Measurements from ENCODE around the gene KCNIP1.

The KCNIP1 gene

DNA sequence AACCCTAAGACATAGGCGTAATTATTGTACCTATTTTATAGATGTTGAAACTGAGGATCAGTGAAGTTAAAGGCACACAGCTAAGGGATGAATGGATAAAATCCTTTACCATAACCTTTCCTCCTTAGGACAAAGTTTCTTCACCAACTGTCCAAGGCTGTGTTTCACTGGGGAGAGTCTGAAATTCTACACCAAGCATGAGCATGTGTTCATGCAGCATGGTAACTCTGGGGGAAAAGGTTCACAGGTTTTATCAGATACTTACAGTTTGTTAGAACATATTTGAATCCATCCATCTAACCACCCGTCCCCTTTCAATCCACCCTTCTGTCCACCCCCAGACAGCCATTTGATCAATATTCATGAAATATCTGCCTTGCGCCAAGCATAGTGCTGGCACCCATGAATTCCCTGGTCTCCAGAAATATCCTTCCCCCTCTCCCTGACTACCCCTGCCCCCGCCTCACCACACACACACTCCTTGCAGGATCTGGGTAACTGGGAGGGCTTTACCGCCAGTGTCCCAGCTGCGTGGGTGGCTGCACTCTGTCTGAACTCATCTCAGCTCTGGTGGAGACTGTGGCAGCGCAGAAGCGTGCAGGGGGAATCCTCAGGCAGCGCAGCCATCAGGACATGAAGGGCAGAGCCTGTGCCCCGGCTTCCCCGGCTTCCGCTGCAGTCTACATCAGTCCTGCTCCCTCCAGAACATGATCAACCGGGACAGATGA is 6.3 kb upstream of the KCNIP1 start:
- Histone ChIP-seq H3K4me3 (ENCODE audit: low read length) (no peak overlapping the region), H3K36me3 (ENCODE audit: control insufficient read depth, insufficient read depth, low read length) (no peaks in the 10 kb centered on the region), H3K4me1 (ENCODE audit: control insufficient read depth, insufficient read depth, low read length) (no peaks in the 10 kb centered on the region), H3K9ac (ENCODE audit: low read length) (no peak overlapping the region), H3K9me3 (ENCODE audit: control insufficient read depth, low read length) (no peaks in the 10 kb centered on the region), H3K27me3 (ENCODE audit: control insufficient read depth, insufficient read depth, low read length) (no peaks in the 10 kb centered on the region)

DNA sequence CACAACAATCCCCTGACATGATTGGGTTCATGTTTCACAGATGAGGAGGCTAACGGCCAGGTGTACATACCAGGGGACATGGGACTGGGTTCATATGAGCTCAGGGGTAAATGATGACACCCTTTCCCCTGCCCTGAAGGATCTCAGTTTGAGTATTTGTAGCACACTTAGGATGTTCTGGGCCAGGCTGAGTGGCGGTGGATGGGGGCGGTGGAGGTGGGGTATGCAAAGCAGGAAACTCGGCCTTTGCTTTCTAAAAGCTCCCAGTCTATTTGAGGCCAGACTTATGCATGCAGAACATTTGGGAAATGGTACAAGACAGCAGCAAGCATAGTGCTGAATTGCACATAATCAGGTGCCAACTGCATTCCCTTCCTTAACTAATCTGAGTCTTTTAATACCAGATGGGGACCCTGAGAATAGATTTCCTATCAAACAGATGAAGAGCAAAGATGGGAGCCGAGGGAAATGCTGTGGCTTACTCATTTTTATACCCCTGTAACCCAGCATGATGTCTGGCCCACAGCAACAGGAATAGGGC is 4.9 kb upstream of the KCNIP1 start:
- Histone ChIP-seq H3K9ac (ENCODE audit: low read length) (no peak overlapping the region), H3K4me3 (ENCODE audit: low read length) (no peak overlapping the region), H3K9me3 (ENCODE audit: control insufficient read depth, low read length) (no peaks in the 10 kb centered on the region), H3K27me3 (ENCODE audit: control insufficient read depth, insufficient read depth, low read length) (peaks cover 3% of the 10 kb centered on the region), H3K36me3 (ENCODE audit: control insufficient read depth, insufficient read depth, low read length) (no peaks in the 10 kb centered on the region), H3K4me1 (ENCODE audit: control insufficient read depth, insufficient read depth, low read length) (no peaks in the 10 kb centered on the region)

DNA sequence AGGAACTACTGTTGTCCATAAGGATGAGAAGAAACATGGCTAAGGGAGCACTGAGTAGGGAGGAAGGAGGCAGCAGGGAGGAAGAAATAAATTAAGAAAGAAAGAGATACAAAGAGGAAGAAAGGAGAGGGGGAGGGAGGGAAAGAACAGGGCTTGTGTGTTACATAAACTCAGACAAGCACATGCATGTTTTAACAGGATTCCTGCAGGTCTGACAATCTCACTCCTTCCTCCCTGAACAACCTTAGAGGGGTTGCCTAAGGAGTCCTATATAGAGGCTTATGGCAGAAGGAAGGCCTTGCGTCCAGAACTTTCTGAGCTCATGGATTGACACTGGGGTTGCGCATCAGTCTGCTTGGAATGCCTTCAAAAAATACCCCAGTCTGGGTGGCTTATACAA is 4.2 kb upstream of the KCNIP1 start:
- no peaks in the 10 kb centered on the region for H3K9me3 ChIP-seq (ENCODE audit: control insufficient read depth, low read length)
- peaks cover 10% of the 10 kb centered on the region for H3K27me3 ChIP-seq (ENCODE audit: control insufficient read depth, insufficient read depth, low read length)
- H3K9ac ChIP-seq (ENCODE audit: low read length) = no peak overlapping the region
- no peak overlapping the region for H3K4me3 ChIP-seq (ENCODE audit: low read length)
- no peaks in the 10 kb centered on the region for H3K36me3 ChIP-seq (ENCODE audit: control insufficient read depth, insufficient read depth, low read length)
- H3K4me1 ChIP-seq (ENCODE audit: control insufficient read depth, insufficient read depth, low read length) = no peaks in the 10 kb centered on the region

DNA sequence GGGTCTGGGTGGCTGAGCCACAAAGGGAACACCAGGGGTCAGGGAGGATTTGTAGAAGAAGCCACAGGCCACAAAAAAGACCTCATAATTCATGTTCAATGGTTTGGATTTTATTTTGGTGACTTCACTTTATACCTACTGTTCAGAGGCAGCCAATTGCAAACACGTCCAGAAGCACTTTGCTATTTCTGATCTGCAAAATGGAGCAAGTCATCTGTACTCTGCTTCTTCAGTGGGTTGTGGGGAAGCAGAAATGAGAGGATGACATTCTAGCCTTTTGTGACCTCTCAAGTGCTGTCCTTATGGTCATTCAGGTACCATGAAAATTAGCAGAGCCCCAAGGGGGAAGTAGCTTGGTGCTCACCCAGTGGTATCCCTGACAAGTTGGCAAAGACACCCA is 2.5 kb upstream of the KCNIP1 start:
- Histone ChIP-seq H3K9ac (ENCODE audit: low read length) (no peak overlapping the region), H3K36me3 (ENCODE audit: control insufficient read depth, insufficient read depth, low read length) (no peaks in the 10 kb centered on the region), H3K9me3 (ENCODE audit: control insufficient read depth, low read length) (no peaks in the 10 kb centered on the region), H3K4me1 (ENCODE audit: control insufficient read depth, insufficient read depth, low read length) (no peaks in the 10 kb centered on the region), H3K27me3 (ENCODE audit: control insufficient read depth, insufficient read depth, low read length) (peaks cover 20% of the 10 kb centered on the region), H3K4me3 (ENCODE audit: low read length) (no peak overlapping the region)

DNA sequence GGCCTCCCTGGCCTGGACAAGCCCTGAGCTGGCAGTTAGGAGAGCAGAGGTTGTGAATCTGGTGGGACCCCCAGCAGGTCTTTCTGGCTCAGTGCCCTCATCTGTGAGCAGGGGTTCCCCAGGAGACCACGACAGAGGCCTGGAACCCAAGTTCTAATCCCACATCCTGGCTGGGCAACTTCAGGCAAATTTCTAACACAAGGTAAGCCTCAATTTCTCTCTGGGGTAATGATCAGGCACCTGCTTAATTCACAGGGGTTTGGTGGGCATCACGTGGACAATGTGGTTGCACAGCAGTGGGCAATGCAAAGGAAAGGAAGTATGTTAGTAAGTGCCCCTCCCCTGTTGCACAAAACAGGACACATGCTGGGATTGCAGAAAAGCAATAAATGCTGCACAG is 1.9 kb upstream of the KCNIP1 start:
- Histone ChIP-seq H3K36me3 (ENCODE audit: control insufficient read depth, insufficient read depth, low read length) (no peaks in the 10 kb centered on the region), H3K27me3 (ENCODE audit: control insufficient read depth, insufficient read depth, low read length) (peaks cover 20% of the 10 kb centered on the region), H3K9me3 (ENCODE audit: control insufficient read depth, low read length) (no peaks in the 10 kb centered on the region), H3K4me3 (ENCODE audit: low read length) (no peak overlapping the region), H3K9ac (ENCODE audit: low read length) (no peak overlapping the region), H3K4me1 (ENCODE audit: control insufficient read depth, insufficient read depth, low read length) (no peaks in the 10 kb centered on the region)

DNA sequence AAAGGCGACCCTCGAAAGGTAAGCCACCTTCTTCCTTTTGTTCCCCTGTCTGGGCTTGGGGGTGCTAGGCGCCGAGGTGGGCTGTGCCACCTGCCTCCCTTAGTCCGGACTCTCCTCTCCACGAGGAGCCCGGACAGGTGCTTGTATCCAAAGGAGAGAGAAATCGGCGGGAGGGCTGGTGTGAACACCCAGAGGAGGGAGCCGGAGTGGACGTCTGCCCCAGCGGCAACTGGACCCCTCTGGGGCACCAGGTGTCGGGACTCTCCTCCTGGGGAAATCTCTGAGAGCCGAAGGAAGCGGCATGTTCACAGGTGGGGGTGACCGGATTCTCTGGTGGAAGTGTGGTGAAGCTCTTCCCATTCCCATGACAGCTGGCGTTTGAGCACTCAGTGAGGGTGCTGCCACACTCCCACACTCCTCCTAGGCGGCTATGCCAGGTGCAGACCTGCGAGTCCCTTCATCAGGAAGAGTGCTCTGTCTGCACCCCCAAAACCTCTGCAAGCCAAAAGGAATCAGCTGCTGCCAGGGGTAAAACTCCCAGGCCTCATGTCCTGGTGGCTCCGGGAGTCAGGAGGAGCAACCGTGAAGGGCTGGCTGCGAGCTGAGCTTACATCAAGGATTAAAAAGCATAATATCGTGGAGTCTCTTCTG is 921 bp downstream of the KCNIP1 start:
- Histone ChIP-seq H3K36me3 (ENCODE audit: control insufficient read depth, insufficient read depth, low read length) (no peaks in the 10 kb centered on the region), H3K27me3 (ENCODE audit: control insufficient read depth, insufficient read depth, low read length) (peaks cover 20% of the 10 kb centered on the region), H3K9me3 (ENCODE audit: control insufficient read depth, low read length) (no peaks in the 10 kb centered on the region), H3K4me1 (ENCODE audit: control insufficient read depth, insufficient read depth, low read length) (no peaks in the 10 kb centered on the region), H3K4me3 (ENCODE audit: low read length) (no peak overlapping the region), H3K9ac (ENCODE audit: low read length) (no peak overlapping the region)

DNA sequence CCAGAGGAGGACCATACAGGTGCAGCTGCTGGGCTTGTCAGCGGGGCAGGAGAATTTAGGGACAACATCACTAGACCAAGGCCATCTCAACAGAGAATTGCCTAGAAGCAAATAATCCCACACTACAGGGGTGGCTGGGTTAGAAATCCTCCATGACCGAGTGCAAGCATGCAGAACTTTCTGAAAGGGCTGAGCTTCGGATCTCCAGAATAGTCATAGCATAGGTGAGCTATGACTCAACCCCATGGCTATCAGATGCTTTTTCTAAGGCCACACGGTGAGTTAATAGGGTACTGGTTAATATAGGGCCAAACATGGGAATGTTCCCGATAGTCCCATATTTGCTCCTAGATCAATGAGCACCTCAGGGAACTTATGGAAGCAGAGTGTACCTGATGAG is 4.2 kb downstream of the KCNIP1 start:
- H3K9me3 ChIP-seq (ENCODE audit: control insufficient read depth, low read length) = no peaks in the 10 kb centered on the region
- H3K27me3 ChIP-seq (ENCODE audit: control insufficient read depth, insufficient read depth, low read length) = peaks cover 20% of the 10 kb centered on the region
- H3K36me3 ChIP-seq (ENCODE audit: control insufficient read depth, insufficient read depth, low read length) = no peaks in the 10 kb centered on the region
- H3K4me1 ChIP-seq (ENCODE audit: control insufficient read depth, insufficient read depth, low read length) = no peaks in the 10 kb centered on the region
- H3K4me3 ChIP-seq (ENCODE audit: low read length) = no peak overlapping the region
- no peak overlapping the region for H3K9ac ChIP-seq (ENCODE audit: low read length)

DNA sequence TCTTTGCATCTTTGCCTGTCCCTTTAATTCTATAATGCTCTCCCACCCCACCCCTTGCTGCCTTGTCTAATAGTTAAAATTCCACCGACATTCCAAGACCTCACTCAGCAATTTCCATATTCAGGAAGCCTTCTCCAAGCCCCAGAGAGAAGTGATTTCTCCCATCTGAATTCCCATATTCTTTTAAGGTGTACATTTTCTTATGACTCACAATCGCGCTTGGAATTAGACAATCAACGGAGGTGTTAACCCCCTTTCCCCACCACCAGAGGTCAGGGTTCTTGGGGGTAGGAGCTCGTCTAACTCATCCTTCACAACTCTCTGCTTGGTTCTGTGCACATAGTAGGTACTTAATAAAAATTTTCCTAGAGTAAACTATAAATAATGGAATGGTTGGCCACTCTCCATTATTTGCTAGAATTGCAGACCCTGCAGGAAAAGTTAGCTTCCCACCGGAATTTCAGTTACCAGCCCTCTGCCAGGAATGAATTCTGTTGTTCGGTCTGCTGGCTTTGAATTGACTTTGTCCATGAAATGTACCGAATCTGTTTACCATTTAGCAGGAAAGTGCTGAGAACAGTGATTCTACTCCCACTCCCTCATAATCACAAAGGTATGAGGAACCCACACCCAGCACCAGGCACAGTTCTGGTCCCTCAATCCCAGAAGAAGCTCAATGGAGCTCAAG is 5.0 kb downstream of the KCNIP1 start:
- H3K9me3 ChIP-seq (ENCODE audit: control insufficient read depth, low read length) = no peaks in the 10 kb centered on the region
- H3K27me3 ChIP-seq (ENCODE audit: control insufficient read depth, insufficient read depth, low read length) = peaks cover 18% of the 10 kb centered on the region
- H3K9ac ChIP-seq (ENCODE audit: low read length) = no peak overlapping the region
- no peak overlapping the region for H3K4me3 ChIP-seq (ENCODE audit: low read length)
- no peaks in the 10 kb centered on the region for H3K4me1 ChIP-seq (ENCODE audit: control insufficient read depth, insufficient read depth, low read length)
- no peaks in the 10 kb centered on the region for H3K36me3 ChIP-seq (ENCODE audit: control insufficient read depth, insufficient read depth, low read length)

DNA sequence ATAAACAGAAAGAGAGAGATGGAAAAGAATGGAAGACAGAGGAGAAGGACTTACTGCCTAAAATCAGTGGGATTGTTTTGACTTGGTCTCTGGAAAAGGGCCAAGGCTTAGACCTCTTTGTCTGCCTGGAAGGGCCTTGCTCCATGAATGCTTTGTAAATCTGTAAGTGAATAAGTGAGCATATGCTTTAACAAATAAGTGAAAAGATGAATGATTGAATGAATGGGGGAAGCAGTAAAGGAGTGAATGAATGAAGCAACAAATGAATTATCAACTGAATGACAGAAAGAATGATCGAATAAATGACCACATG is 5.5 kb downstream of the KCNIP1 start:
- H3K9ac ChIP-seq (ENCODE audit: low read length) = no peak overlapping the region
- H3K4me3 ChIP-seq (ENCODE audit: low read length) = no peak overlapping the region
- H3K27me3 ChIP-seq (ENCODE audit: control insufficient read depth, insufficient read depth, low read length) = peaks cover 13% of the 10 kb centered on the region
- no peaks in the 10 kb centered on the region for H3K36me3 ChIP-seq (ENCODE audit: control insufficient read depth, insufficient read depth, low read length)
- no peaks in the 10 kb centered on the region for H3K9me3 ChIP-seq (ENCODE audit: control insufficient read depth, low read length)
- no peaks in the 10 kb centered on the region for H3K4me1 ChIP-seq (ENCODE audit: control insufficient read depth, insufficient read depth, low read length)

DNA sequence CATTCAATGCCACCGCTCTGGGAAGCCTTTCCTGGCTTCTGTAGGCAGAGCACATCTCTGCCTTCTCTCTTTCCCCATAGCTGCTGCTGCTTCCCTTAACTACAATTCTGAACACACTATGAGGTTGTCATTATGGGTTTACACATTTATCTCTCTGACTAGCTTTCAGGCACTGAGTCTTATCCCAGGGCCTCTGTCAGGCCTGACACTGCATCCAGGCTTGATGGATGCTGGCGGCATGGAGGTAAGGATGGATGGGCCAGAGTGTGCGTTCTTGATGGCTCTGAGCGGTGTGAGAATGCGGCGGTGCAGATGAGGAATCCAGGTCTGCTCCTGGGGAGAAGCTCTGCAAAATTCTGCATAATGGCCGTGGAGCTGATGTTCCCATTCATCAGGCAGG is 6.3 kb downstream of the KCNIP1 start:
- no peaks in the 10 kb centered on the region for H3K36me3 ChIP-seq (ENCODE audit: control insufficient read depth, insufficient read depth, low read length)
- H3K9ac ChIP-seq (ENCODE audit: low read length) = no peak overlapping the region
- no peak overlapping the region for H3K4me3 ChIP-seq (ENCODE audit: low read length)
- no peaks in the 10 kb centered on the region for H3K4me1 ChIP-seq (ENCODE audit: control insufficient read depth, insufficient read depth, low read length)
- peaks cover 5% of the 10 kb centered on the region for H3K27me3 ChIP-seq (ENCODE audit: control insufficient read depth, insufficient read depth, low read length)
- no peaks in the 10 kb centered on the region for H3K9me3 ChIP-seq (ENCODE audit: control insufficient read depth, low read length)

DNA sequence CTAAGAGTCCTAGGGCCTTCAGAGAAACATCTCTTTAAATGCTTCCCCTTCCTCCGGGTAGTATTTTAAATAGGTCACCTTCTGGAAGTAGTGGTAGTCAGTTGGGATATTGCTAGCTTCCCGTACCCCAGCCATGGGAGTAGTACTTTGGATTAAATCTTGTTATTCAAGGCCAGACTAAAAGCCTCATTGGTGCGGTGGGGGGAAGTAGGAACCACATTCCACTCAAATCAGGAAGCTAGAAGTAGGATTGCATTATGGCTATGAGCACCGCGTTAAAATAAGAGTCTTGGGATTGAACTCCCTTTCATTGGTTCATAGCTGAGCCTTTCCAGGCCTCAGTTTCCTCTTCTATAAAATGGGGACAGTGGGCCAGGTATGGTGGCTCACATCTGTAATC is 6.7 kb downstream of the KCNIP1 start:
- Histone ChIP-seq H3K9ac (ENCODE audit: low read length) (no peak overlapping the region), H3K9me3 (ENCODE audit: control insufficient read depth, low read length) (no peaks in the 10 kb centered on the region), H3K27me3 (ENCODE audit: control insufficient read depth, insufficient read depth, low read length) (peaks cover under 1% of the 10 kb centered on the region), H3K4me3 (ENCODE audit: low read length) (no peak overlapping the region), H3K4me1 (ENCODE audit: control insufficient read depth, insufficient read depth, low read length) (no peaks in the 10 kb centered on the region), H3K36me3 (ENCODE audit: control insufficient read depth, insufficient read depth, low read length) (no peaks in the 10 kb centered on the region)

DNA sequence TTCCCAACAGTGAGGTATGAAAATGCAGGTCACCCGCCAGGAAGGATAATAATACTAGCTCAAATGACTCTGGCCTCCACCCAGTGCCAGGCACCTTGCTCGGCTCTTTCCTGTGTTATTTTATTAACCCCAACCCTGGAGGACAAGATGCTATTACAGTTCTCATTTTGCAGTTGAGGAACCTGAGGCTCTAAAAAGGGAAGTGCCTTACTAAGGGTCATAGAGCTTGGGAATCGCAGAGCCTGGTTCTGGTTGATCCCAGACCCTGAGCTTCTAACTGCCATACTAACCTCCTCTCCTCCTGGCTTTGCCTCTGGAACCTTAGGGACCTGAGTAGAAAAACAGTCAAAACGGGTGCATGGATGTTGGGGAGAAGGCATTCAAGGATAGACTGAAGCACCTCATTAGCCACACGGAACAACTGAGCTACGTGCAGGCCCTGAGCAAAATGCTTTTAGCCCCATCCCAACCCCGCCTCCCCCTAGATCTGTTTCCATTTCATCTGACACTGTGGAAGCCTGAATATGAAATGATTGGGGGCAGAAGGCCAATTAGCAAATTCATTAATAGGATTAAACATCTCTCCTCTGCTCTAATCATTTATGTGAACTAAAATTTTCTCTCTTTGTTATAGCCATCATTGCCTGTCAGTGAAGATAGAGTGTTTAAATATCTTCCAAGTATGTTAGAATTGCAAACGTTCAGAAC is 7.9 kb downstream of the KCNIP1 start:
- Histone ChIP-seq H3K9ac (ENCODE audit: low read length) (no peak overlapping the region), H3K36me3 (ENCODE audit: control insufficient read depth, insufficient read depth, low read length) (no peaks in the 10 kb centered on the region), H3K4me1 (ENCODE audit: control insufficient read depth, insufficient read depth, low read length) (no peaks in the 10 kb centered on the region)

More for the DNA sequence above, 7.9 kb downstream of the KCNIP1 start:
- Histone ChIP-seq H3K4me3 (ENCODE audit: low read length) (no peak overlapping the region), H3K9me3 (ENCODE audit: control insufficient read depth, low read length) (no peaks in the 10 kb centered on the region), H3K27me3 (ENCODE audit: control insufficient read depth, insufficient read depth, low read length) (no peaks in the 10 kb centered on the region)
